Neuronal stem cell (in vitro differentiated cells): ENCODE results near the gene NSMCE1.
"Not testable (repeated sequence)": the region's sequence is repeated elsewhere in the genome, so short reads cannot be mapped to it uniquely, and the experiment has no call there.

Experiments used
- DNase-seq: peaks from one replicate; pipeline ENCODE4 v3.0.0-alpha.2; 2013; ENCODE audit warnings: low spot score
- H2AFZ ChIP-seq: one replicate; pipeline ENCODE4 v1.6.1; 2013; ENCODE audit warnings: mild to moderate bottlenecking, low read length, inconsistent platforms
- H2AK5ac ChIP-seq: 2 replicates; pipeline ENCODE4 v1.6.1; 2013; ENCODE audit warnings: low read depth, mild to moderate bottlenecking, inconsistent platforms, low read length, moderate library complexity, mixed read lengths
- H2BK120ac ChIP-seq: 2 replicates; pipeline ENCODE4 v1.6.1; 2013; ENCODE audit warnings: low read depth, mild to moderate bottlenecking, inconsistent platforms, low read length, moderate library complexity, mixed read lengths
- H2BK12ac ChIP-seq: one replicate; pipeline ENCODE4 v1.6.1; 2013; ENCODE audit warnings: low read length, inconsistent platforms
- H2BK15ac ChIP-seq: 2 replicates; pipeline ENCODE4 v1.6.1; 2013; ENCODE audit warnings: mild to moderate bottlenecking, low read length, inconsistent platforms, mixed read lengths
- H2BK5ac ChIP-seq: one replicate; pipeline ENCODE4 v1.6.1; 2013; ENCODE audit warnings: inconsistent platforms, mild to moderate bottlenecking, low read length, moderate library complexity
- H3K14ac ChIP-seq: one replicate; pipeline ENCODE4 v1.6.1; 2013; ENCODE audit warnings: low read length, inconsistent platforms
- H3K18ac ChIP-seq: 2 replicates; pipeline ENCODE4 v1.6.1; 2013; ENCODE audit warnings: low read length, inconsistent platforms
- H3K23ac ChIP-seq: 2 replicates; pipeline ENCODE4 v1.6.1; 2013; ENCODE audit warnings: low read depth, mild to moderate bottlenecking, mixed read lengths, low read length, inconsistent platforms; ENCODE audit not compliant: poor library complexity
- H3K27ac ChIP-seq: replicated peaks from 3 replicates; pipeline ENCODE4 v1.5.1; 2013; ENCODE audit warnings: low read length, inconsistent platforms
- H3K27me3 ChIP-seq, 3 experiments: 2 replicates each; pipeline ENCODE4 v1.6.1; 2013; ENCODE audit warnings: low read length in 3 of 3, mild to moderate bottlenecking in 2 of 3, inconsistent platforms in 1 of 3, low read depth in 1 of 3, mixed read lengths in 1 of 3, moderate library complexity in 1 of 3; ENCODE audit not compliant: control insufficient read depth in 3 of 3, insufficient read depth in 3 of 3
- H3K36me3 ChIP-seq, 2 donors: replicated peaks in 1 of 2; 2 replicates each; pipeline ENCODE4 v1.6.1; 2013; ENCODE audit warnings: low read length in 2 of 2; ENCODE audit not compliant: control insufficient read depth in 2 of 2, insufficient read depth in 2 of 2
- H3K4ac ChIP-seq: 2 replicates; pipeline ENCODE4 v1.6.1; 2013; ENCODE audit warnings: inconsistent platforms, mild to moderate bottlenecking, low read length, moderate library complexity
- H3K4me1 ChIP-seq, 2 donors: 1 replicate in 1 of 2; 2 replicates in 1 of 2; pipeline ENCODE4 v1.6.1; 2013; ENCODE audit warnings: low read length in 2 of 2, low read depth in 1 of 2; ENCODE audit not compliant: control insufficient read depth in 2 of 2, insufficient read depth in 1 of 2
- H3K4me2 ChIP-seq: one replicate; pipeline ENCODE4 v1.6.1; 2013; ENCODE audit warnings: mild to moderate bottlenecking, low read length, inconsistent platforms; ENCODE audit not compliant: insufficient read depth, poor library complexity, severe bottlenecking
- H3K4me3 ChIP-seq, 2 donors: 2 replicates each; pipeline ENCODE4 v1.5.1; 2013; ENCODE audit warnings: low read length in 2 of 2, mild to moderate bottlenecking in 2 of 2, inconsistent platforms in 1 of 2, moderate library complexity in 1 of 2
- H3K79me1 ChIP-seq: one replicate; pipeline ENCODE4 v1.6.1; 2013; ENCODE audit warnings: low read depth, mild to moderate bottlenecking, inconsistent platforms, low read length, moderate library complexity
- H3K9ac ChIP-seq: one replicate; pipeline ENCODE4 v1.6.1; 2013; ENCODE audit warnings: mild to moderate bottlenecking, low read depth, low read length, inconsistent platforms; ENCODE audit not compliant: poor library complexity
- H3K9me3 ChIP-seq, 2 donors: replicated peaks in 1 of 2; 2 replicates each; pipeline versions ENCODE3 to v1.6.1; 2013; ENCODE audit warnings: low read length in 2 of 2, mild to moderate bottlenecking in 2 of 2, inconsistent platforms in 1 of 2, low read depth in 1 of 2, mixed read lengths in 1 of 2, moderate library complexity in 1 of 2; ENCODE audit not compliant: control insufficient read depth in 2 of 2, insufficient read depth in 1 of 2
- H4K8ac ChIP-seq: one replicate; pipeline ENCODE4 v1.6.1; 2013; ENCODE audit warnings: low read depth, mild to moderate bottlenecking, inconsistent platforms, low read length, moderate library complexity
- H4K91ac ChIP-seq: one replicate; pipeline ENCODE4 v1.6.1; 2013; ENCODE audit warnings: low read length, low read depth, mild to moderate bottlenecking, inconsistent platforms; ENCODE audit not compliant: poor library complexity
- WGBS, 2 donors: extraction: QIAGEN DNeasy Blood & Tissue Kit; methylation state at CpG; one replicate each; pipeline ENCODE4 v1.1.7; 2013; ENCODE audit warnings: missing lambda C conversion rate in 2 of 2, mixed read lengths in 1 of 2; ENCODE audit not compliant: insufficient read length in 2 of 2, insufficient replicate concordance in 1 of 2; ENCODE audit errors: extremely low coverage in 2 of 2; 5-methylcytosine and 5-hydroxymethylcytosine counted together

NSMCE1 gene

GRCh38 chr16:27264151-27264550, 4.4 kb downstream of the NSMCE1 start:
- H2BK120ac ChIP-seq: no peak overlapping the region
- H3K36me3 ChIP-seq: peaks cover 0 to 6% of the 10 kb centered on the region in 2 donors
- no peak overlapping the region for H3K18ac ChIP-seq
- no peak overlapping the region for H3K9ac ChIP-seq
- H3K9me3 ChIP-seq: no peaks in the 10 kb centered on the region
- no peak overlapping the region for H3K14ac ChIP-seq
- no peak for DNase-seq
- H3K27me3 ChIP-seq: no peaks in the 10 kb centered on the region
- H2AK5ac ChIP-seq: no peak overlapping the region
- H4K8ac ChIP-seq: no peak overlapping the region
- no peak overlapping the region for H2BK15ac ChIP-seq
- WGBS, 2 donors: no CpG with 5 or more reads among the region's 6 CpGs
- no peak overlapping the region for H4K91ac ChIP-seq
- H3K23ac ChIP-seq: no peak overlapping the region
- no peak overlapping the region for H2BK12ac ChIP-seq
- H3K79me1 ChIP-seq: no peaks in the 10 kb centered on the region
- no peak overlapping the region for H3K4ac ChIP-seq
- no peak overlapping the region for H2BK5ac ChIP-seq
- no peak overlapping the region for H3K27ac ChIP-seq
- H3K4me2 ChIP-seq: no peak overlapping the region
- no peak overlapping the region for H3K4me3 ChIP-seq
- H2AFZ ChIP-seq: no peak overlapping the region
- peaks cover 12% of the 10 kb centered on the region in 2 donors for H3K4me1 ChIP-seq

- not testable (repeated sequence) for H3K18ac ChIP-seq, H4K91ac ChIP-seq, H3K4me3 ChIP-seq, DNase-seq, H3K27ac ChIP-seq, H2BK12ac ChIP-seq, H4K8ac ChIP-seq, H3K4me2 ChIP-seq, H2BK15ac ChIP-seq, H2AK5ac ChIP-seq, H2AFZ ChIP-seq, H2BK120ac ChIP-seq, H3K9ac ChIP-seq, H2BK5ac ChIP-seq, H3K23ac ChIP-seq, H3K27me3 ChIP-seq, H3K14ac ChIP-seq, H3K4ac ChIP-seq, H3K9me3 ChIP-seq, H3K79me1 ChIP-seq, H3K36me3 ChIP-seq
- no CpG with 5 or more reads among the region's 2 CpGs for WGBS, 2 donors
- peaks cover 10 to 11% of the 10 kb centered on the region in 2 donors for H3K4me1 ChIP-seq
Measured at GRCh38 chr16:27262904-27263423, 5.6 kb downstream of the NSMCE1 start.

GRCh38 chr16:27259710-27260109, 8.9 kb downstream of the NSMCE1 start:
- WGBS, 2 donors: no CpG with 5 or more reads among the region's 4 CpGs
- Histone ChIP-seq H3K27me3 (no peaks in the 10 kb centered on the region), H3K18ac (no peak overlapping the region), H3K79me1 (no peaks in the 10 kb centered on the region), H3K4me1 (peaks cover 9% of the 10 kb centered on the region in 2 donors), H3K14ac (no peak overlapping the region), H2AFZ (peak overlapping the region; percentile 71), H2BK5ac (no peak overlapping the region), H2AK5ac (no peak overlapping the region), H3K9me3 (no peaks in the 10 kb centered on the region), H2BK12ac (no peak overlapping the region), H3K23ac (no peak overlapping the region), H2BK15ac (no peak overlapping the region), H3K4ac (no peak overlapping the region), H3K4me2 (peak overlapping the region; percentile 28), H3K36me3 (peaks cover 2 to 34% of the 10 kb centered on the region in 2 donors), H3K9ac (no peak overlapping the region), H4K8ac (no peak overlapping the region), H4K91ac (no peak overlapping the region), H3K4me3 (no peak overlapping the region), H3K27ac (no peak overlapping the region), H2BK120ac (no peak overlapping the region)
- no peak for DNase-seq

GRCh38 chr16:27258241-27258734, 10.3 kb downstream of the NSMCE1 start:
- H3K4ac ChIP-seq: no peak overlapping the region
- H2AFZ ChIP-seq: no peak overlapping the region
- no peaks in the 10 kb centered on the region for H3K27me3 ChIP-seq
- no peak overlapping the region for H3K4me3 ChIP-seq
- DNase-seq: no peak
- H3K4me2 ChIP-seq: no peak overlapping the region
- H3K27ac ChIP-seq: no peak overlapping the region
- no peaks in the 10 kb centered on the region for H3K9me3 ChIP-seq
- H2BK12ac ChIP-seq: no peak overlapping the region
- no peak overlapping the region for H4K8ac ChIP-seq
- H3K4me1 ChIP-seq: peaks cover 9% of the 10 kb centered on the region in 2 donors
- no peak overlapping the region for H3K18ac ChIP-seq
- no peak overlapping the region for H2BK5ac ChIP-seq
- H2AK5ac ChIP-seq: no peak overlapping the region
- no peak overlapping the region for H2BK15ac ChIP-seq
- no peak overlapping the region for H3K23ac ChIP-seq
- WGBS, 2 donors: no CpG with 5 or more reads among the region's 3 CpGs
- no peaks in the 10 kb centered on the region for H3K79me1 ChIP-seq
- H3K14ac ChIP-seq: no peak overlapping the region
- H3K9ac ChIP-seq: no peak overlapping the region
- H3K36me3 ChIP-seq: peaks cover 2 to 38% of the 10 kb centered on the region in 2 donors
- H4K91ac ChIP-seq: no peak overlapping the region
- H2BK120ac ChIP-seq: no peak overlapping the region
